Kidney capillary endothelial cell (primary cell): Measurements from ENCODE around the gene THAP5.

Experiments
- DNase-seq: peaks from one replicate; pipeline ENCODE4 v3.0.0-alpha.2; 2018; ENCODE audit warnings: low spot score

Gene THAP5, protein sequence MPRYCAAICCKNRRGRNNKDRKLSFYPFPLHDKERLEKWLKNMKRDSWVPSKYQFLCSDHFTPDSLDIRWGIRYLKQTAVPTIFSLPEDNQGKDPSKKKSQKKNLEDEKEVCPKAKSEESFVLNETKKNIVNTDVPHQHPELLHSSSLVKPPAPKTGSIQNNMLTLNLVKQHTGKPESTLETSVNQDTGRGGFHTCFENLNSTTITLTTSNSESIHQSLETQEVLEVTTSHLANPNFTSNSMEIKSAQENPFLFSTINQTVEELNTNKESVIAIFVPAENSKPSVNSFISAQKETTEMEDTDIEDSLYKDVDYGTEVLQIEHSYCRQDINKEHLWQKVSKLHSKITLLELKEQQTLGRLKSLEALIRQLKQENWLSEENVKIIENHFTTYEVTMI

DNA sequence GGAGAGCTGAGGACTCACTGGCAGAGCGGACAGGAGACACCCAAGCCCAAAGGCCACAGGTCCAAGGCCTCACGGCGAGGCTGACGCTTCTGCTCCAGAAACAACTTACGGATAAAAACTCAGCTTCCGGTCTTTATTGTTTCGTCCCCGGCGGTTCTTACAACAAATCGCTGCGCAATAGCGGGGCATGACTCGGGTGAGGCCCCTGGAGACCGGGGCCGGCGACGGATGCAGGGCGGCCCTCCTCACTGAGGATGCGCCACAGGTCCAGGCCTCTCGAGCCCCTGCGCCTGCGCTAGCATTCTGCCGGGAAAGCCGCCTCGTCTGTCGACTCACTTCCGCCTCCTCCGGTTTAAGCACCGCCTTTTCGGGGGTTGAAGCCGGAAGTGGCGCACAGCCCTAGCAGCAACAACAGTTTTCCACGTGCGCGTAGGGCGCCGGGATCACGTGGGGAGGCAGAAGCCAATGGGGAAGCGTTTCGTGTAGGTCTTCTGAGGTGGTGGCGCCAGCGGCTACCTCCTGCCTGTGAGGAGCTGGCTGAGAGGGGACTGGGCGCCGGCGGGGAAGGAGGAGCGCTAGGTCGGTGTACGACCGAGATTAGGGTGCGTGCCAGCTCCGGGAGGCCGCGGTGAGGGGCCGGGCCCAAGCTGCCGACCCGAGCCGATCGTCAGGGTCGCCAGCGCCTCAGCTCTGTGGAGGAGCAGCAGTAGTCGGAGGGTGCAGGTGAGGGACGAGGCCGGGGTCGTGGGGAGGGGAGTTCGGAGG, at the start of gene THAP5, which contains the start of gene DNAJB9:
Gene THAP5 (minus strand): TSS at position 326 of the 765 bp plus-strand sequence. CDS start 137 bp downstream, at position 189.
Gene DNAJB9 (plus strand): TSS at position 494 of the 765 bp plus-strand sequence. CDS start 1,853 bp downstream, outside the sequence.
- peak; percentile 98 for DNase-seq

DNA sequence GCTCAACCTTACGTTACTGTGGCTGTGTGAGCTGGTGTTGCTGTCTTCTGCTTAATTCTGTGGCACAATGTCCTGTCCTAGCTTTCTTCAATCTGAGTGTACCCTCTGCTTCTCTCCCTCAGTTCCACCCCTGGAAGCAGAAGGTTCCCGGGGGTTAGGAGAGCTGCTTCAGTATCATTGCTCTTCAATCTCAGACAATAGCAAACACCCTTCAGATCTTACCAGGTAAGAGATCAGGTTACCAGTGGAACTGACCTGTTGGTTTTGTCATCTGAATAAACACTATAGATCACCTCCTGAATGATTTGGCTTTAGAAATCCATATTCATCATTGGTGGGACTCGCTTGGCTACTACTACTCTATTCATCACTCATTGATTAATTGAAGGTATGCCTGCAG, 48.5 kb upstream of the THAP5 start:
- DNase-seq: no peak

DNA sequence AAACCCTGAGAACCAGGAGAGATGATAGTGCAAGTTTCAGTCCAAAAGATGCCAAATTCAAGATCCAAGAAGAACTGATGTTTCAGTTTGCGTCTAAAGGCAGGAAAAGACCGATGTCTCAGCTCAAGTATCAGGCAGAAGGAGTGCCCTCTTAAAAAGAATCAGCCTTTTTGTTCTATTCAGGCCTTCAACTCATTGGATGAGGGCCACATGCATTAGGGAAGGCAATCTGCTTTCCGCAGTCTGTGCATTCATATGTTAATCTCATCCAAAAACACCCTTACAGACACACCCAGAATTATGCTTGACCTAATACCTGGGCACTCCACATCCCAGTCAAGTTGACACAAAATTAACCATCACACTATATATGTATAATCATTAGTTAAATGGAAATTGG, 45.4 kb upstream of the THAP5 start:
- no peak for DNase-seq

DNA sequence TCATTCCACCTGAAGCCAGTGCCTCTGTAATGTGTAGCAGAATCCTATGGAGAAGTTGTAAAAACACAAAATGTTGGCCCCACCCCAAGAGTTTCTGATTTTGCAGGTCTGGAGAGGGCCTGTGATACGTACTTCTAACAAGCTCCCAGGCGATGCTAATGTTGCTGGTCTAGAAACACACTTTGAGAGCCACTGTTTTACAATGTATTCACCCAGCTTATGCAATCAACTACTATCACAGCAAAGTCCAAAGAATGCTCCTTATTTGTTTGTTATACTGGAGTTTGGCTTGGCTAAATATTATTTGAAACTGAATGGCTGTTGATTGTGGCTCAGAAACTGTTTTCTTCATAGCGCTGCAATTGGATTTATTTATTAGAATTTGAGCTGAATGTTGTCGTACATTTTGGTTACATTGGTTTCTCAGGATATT, 44.5 kb upstream of the THAP5 start:
- no peak for DNase-seq

DNA sequence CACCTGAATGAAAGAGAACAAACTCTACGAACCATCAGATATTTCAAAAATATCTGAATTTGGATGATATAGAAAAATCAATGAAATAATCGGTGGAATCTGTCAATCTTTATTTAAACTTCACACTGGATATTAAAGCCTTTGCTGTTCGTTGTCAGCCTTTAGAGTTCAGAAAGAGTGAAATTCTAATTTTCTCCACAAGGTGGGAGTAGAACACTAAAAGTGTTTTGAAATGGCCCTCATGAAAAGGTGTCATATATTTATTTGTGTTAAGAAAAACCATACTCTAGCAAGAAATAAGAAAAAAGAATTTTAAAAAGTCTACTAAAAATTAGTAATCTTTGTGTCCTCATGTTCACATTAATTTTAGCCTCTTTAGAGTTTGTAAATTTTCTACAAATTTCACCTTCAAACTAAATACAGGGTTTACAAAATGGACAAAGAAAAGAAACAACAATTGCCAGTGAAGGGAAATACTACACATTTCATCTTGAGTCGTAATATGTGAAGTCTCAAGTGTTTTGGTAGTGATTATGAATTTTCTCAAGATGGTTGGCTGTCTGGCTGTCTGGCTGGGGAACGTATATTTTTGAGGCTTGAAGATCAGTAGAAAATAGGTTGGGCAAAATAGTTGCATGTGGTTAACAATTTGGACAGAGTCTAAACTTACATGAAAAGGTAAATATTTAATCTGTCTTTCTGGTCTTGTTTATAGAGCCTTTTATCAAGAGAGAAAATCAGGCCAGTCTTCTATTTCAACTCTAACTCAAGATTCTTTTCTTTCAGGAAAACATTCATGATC, 43.8 kb upstream of the THAP5 start:
- peak; percentile 55 for DNase-seq

DNA sequence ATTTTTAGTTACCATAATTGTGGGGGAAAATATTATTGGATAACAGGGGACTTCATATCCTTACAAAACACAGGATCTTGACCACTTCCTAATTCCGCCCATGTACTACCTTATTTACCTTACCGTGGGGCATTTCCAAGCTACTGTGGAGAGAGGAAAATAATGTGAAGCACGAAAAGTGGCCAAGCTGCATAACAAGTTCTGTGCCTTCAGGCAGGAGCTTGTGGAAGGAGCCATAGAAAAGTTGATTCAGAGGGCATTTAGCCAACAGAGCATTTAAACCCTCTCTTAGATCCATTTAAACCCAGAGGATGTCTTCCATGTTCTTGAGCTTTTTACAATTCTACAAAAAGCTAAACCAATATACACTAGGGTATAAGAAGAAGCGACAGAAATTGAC, 41.8 kb upstream of the THAP5 start:
- no peak for DNase-seq

DNA sequence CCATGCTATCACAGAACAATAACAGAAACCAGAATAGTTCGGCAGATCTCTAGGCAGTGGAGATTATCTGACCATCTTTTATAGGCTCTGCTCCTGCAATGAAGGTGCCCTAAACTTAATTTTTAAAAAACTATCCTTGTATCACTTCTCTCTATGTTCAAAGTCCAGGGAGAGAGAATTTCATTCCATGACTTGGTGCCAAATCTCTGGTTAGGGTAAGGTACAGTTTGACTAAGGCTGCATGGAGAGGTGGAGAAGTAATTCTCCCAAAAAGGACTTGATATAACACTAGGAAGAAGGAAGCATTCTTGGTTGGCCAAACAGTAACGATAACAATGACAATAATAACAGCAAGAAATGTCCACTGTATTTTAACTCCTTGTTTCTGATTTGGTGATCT, 40.1 kb upstream of the THAP5 start:
- no peak for DNase-seq

DNA sequence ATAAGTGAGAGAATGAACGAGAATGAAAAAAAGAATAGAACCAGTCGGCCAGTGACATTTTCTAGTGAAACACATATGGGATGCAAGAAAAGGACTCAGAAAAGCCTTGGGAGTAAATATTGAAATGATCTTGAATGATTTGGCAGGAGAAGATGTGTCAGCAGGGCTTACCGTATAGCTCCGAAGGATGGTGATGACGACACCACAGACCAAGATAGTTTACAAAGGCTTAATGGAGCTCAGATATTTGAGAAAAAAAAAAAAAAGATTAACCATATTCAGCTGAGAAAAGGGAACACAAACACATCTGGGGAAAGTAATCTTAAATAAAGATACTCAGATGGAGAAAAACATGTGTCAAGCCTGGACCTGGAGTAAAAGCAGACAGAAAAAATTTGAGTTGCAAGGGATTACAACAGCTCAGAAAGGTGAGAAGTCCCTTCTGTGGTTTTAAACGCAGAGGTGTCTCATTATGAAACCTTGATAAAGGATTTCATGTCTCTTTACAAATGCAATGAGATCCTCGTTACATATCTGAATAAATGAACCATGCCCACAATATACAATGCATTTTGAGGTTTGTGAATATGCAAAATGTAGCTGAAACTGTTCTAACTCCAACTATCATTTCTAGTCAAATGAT, 36.2 kb upstream of the THAP5 start:
- no peak for DNase-seq

DNA sequence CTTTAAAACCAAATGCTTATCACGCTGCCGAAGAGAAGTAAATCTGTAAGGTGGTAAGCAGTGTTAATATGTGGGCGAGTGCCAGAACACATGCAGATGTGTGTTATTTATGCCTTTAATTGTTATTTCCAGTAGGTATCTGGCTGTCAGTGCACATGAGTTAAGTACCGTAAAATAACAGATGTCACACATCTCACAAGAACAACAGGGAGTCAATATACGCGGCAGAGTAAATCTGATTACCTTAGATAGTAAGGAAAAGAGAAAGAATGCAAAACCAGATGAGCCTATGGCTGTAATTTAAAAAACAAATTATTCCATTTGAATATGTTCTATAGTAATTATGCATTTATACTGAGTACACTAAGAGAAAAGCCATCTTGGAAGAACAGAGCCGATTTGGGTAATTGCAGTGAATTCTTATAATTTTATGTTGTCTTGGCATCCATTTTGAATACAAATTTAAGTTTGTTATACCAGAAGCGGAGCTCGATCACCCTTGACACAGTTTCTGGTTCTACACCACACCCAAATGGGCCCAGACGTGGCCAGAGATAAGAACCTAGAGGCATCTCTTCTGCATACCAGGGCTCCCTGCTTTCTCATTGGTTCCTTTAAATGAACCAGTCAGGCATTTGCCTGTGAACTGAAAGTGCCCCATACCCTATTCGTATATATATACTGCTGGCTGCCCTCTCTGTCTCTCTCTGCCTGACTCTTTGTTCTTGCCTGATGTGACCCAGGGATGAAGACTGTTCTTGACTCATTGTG, 35.0 kb upstream of the THAP5 start:
- no peak for DNase-seq

DNA sequence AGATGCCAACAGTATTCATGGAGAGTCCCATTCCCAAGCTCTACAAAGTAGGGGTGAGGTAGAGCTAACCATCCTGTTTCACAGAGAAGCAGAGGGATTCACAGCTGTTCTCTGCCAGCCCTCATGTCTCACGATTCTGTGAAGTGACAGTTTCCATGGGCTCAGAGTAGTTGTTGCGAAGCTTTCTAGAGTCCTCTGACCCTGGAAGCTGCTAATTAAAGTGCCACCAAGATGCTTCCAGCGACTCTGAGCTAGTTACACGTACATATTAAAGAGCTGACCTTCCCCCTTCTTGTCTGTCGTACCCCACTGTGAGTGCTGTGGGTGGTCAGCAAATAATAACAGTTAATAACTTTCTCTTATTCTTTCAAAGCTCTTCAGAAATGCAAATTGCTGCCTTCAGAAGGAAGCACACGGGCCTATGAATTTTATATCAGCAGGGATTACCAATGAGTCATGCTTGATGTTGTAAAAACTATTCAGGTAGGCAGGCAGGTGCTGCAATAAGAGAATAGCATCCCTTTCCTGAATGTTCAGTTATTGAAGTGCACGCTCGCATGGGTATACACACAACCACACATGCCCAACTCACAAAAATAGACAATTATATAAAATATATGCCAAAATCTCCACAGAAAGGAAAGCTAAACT, 34.3 kb upstream of the THAP5 start:
- no peak for DNase-seq

DNA sequence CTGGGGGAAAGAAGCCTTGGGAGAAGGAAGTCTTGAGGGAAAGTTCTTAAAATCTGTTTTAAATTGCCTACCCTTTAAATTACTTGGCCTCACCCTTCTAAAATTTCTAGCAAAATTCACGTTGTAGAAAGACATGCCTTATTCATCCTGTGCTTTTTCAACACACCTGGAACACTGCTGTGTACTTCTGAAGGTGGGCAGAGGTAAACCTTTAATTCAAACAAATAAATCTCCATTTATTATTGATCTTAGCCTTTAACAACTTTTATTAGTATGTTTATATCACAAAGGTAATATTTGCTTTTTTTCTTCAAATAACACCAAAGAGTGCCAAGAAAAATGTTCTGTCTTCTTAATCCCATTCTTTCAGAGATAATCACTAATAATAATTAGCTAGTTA, 30.9 kb upstream of the THAP5 start:
- no peak for DNase-seq

DNA sequence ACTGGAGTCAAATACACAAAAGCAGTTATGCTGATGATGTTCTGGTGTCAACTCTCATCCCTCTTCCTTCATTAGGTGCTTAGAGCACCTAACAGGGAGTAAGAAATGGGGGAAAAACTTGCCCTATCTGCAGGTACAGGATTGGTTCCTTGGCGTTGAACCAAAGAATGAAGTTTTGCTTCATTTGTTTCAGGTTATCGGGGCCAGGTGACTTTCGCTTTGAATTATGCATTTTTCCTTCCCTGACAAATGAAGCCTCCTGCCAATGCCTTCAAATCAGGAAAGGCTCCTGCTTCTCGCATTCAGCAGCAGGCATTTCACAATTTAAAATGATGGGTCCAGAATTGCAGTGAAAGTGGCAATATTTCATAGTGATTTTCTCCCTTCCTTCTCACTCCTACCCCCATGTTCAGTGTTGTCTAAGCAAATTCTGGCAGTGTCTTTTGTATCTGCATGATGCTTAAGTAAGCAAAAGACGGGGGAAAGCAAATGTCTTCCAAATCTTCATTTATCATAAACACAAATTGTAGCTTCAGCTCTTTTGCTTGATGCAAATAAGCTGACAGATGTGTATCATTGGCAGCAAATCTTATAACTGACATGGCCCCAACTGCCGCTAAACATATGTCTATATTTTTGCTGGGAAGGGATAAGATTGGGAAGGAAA, 29.5 kb upstream of the THAP5 start:
- no peak for DNase-seq

DNA sequence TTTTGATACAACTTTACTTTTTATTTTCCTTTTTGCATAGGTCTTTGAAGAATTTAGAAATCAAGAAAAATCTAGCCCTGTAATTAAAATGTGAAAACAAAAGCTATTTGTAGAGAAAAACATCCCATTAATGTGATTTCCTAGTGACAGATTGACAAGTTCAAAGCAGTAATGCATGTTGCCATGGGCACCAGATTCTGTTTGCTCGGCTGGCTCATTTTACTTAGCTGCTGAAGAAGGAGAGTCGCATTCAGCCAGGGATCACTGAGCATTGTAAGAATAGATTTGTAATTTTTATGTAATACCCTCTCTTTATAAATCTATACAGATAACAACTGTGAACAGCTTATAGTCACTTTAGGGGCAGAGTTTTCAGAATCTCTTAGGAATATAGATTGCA, 28.6 kb upstream of the THAP5 start:
- DNase-seq: no peak

DNA sequence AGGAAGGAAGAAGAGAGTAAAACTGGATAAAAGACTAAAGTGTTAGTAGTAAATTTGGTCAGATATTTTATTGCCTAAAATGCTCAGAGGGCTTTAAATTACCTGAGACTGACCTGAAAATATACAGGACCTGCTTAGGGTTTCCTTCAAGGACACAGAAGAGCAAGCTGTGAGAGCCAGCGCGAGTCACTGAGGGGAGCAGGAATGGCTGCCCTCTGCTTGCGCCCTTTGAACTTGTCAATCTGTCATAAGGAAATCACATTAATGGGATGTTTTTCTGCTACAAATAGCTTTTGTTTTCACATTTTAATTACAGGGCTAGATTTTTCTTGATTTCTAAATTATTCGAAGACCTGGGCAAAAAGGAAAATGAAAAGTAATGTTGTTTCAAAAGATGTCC, 27.1 kb upstream of the THAP5 start:
- DNase-seq: no peak

DNA sequence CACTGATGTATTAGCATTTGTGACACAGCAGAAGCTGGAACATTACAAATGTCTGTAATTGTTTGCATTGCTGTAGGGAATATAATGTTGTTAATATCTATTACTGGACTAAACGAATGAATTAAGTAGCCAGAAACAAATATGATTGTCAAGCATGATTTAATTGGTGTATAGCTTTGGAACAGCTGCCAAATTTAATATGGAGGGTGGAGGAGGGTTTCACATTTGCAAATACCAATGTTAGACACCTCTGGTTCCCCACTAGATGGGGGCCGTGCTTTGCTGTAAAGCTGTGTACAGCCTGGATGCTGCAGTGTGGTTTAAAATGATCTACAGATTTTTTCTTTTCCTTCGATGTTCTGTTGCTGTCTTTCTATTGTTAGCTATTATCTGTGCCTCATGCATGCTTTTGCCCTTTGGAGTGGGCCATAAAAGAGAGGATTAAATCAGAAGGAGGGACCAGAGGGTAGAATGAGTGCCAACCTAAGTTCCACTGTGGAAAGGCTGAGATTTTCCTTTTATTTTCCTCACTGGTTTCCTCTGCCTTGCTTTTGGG, 23.2 kb upstream of the THAP5 start:
- no peak for DNase-seq

DNA sequence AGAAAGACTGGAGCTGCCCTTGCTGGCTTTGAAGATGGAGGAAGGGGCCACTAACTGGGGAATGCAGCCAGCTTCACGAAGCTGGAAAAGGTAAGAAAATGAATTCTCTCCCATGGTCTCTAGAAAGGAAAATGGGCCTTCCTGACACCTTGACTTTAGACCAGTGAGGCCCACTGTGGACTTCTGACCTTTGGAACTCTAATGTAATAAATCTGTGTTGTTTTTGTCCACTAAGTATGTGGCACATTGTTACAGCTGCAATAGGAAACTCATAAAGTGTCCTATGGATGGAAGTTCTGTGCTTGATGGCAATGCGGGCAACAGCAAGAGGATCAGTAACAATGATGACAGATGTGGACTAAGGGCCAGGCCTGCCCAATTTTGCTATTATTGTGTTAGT, 21.1 kb upstream of the THAP5 start:
- no peak for DNase-seq

DNA sequence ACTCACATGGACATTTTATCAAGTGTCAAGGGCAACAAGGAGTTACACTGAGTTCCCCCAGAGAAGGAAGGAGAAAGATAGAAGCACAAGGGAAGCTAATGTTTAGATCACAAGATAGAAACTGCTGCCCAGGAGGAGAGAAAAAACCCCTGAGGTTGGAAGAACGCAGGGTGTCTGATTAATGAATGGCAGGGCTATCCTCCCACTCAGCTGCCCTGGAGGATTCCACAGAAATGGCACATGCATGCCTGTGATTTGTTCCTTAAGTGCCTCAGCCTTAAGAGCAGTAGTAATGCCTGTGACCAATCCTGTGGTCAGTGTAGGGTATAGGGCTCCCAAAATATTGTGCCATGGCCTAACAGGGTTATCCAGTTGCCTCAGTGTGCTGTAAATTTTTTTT, 20.4 kb upstream of the THAP5 start:
- no peak for DNase-seq

DNA sequence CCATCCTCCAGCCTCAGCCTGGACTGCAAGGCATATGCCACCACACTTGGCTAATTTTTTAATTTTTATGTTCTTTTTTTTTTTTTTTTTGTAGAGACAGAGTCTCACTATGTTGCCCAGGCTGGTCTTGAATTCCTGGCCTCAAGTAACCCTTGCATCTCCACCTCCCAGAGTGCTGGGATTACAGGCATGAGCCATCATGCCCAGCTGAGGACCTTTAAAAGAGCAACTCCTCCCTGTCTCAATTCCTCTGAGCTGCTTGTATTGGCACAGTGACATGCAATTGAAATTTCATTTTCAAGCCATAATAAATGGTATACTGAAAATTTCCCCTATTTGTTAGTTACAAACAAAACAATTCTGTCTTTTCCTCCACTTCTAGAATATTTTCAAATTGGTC, 19.7 kb upstream of the THAP5 start:
- DNase-seq: no peak

DNA sequence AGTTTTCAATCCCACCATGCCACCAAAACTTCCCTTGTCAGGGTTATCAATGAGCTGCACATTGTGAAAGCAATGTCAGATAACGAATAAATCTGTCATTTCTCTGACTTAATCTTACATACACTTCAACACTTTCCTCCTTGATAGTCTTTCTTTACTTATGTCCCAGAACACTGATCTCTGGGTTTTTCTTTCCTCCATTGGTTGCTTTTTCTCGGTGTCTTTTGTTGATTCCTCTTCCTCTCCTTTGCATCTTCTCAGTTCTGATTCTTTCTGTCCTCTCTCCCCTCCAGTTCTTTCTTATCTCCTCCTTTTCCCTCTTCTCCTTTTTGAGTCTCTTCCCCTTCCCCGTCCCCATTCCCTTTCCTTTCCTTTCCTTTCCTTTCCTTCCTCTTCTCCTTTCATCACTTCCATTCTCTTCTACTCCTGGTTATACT, 16.8 kb upstream of the THAP5 start:
- DNase-seq: no peak

DNA sequence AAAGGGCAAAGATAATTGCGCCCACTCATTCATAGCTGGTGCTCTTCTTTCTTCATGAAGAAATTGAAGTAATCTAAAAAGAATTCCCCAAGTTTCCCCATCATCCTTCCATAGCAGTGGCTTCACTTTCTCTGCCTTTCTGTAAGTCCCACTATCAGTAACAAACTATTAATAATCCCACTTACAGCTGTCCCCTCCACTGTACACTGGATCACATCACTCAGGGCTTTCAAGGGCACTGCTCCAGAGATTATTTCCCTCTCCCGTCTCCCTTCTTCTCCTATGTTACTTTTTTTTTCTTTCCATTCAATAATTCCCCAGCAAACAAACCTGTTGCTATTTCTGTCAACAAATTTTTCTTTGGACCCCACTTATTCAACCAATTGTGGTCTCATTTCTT, 16.3 kb upstream of the THAP5 start:
- no peak for DNase-seq
